NB4 (cell line): ENCODE results near the gene PPM1F.

Experiments used
- DNase-seq: peaks from one replicate; pipeline ENCODE4 v3.0.0; 2010; ENCODE audit warnings: low read depth
- H3K4me3 ChIP-seq: one replicate; pipeline ENCODE4 v1.5.1; 2011; ENCODE audit warnings: mild to moderate bottlenecking, low read depth, low read length, moderate library complexity
- MYC ChIP-seq: IDR thresholded peaks from 2 replicates; pipeline ENCODE4 v1.6.1; 2011; ENCODE audit warnings: low read depth, low read length
- POLR2A ChIP-seq: IDR thresholded peaks from 2 replicates; pipeline ENCODE4 v1.6.1; 2011; ENCODE audit warnings: mild to moderate bottlenecking; ENCODE audit not compliant: insufficient read length; ENCODE audit errors: extremely low read depth
- TF ChIP-seq, protein P1 (sequence below): IDR thresholded peaks from 2 replicates; pipeline ENCODE4 v1.6.1; 2011; ENCODE audit warnings: low read depth, low read length
- TF ChIP-seq, protein P2 (sequence below): IDR thresholded peaks from one replicate; pipeline ENCODE4 v1.5.1; 2012; ENCODE audit warnings: low read depth, low read length

The PPM1F gene

DNA sequence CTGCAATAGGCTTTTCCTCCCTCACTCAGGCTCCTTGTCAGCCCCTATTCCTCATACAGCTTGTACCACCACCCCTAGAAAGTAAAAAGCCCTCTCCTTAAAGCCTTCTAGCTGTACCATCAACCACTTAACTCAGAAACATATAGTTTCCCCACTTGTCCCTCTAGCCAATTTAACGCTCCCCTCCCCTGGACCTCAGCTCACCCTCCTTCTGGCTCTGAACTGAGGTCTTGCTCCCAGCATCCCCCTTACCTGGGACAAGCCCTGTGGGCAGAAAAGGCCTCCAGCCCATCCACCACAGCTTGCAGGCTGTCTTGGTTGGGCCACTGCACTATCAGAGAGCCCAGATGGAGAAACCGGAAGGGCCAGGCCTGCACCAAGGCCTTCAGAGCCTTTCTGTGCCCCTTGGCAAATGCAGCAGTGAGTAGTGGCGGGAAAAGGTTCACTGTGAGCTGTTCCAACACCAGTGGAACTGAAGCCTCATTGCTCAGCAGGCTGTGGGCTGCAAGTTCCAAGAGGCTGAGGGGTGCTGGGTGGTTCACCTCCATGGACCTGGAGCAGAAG lies 42.3 kb upstream of the PPM1F start:
- no peak for DNase-seq

DNA sequence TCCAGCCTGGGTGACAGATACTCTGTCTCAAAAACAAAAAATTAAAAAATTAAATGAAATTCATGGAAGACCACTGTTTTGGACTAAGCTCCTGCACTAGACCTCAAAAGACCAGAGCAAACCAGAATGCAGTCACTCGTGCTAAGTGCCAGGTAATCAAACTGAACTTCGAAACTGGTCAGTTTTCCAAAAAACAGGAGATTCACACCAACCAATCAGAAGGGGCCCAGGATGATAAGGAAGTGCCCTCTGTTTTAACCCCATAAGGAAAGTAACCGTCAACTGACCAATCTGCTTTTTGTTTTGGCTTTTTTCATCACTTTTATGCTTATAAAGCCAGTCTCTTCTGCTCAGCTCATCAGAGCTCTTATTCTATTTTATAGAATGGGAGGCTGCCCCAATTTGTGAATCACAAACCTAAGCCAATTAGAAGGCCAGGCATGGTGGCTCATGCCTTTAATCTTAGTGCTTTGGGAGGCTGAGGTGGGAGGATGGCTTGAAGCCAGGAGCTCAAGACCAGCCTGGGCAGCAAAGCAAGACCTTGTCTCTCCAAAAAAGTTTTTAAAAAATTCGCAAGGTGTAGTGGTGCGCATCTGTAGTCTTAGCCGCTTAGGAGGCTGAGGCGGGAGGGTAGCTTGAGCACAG lies 40.1 kb upstream of the PPM1F start:
- no peak overlapping the region for H3K4me3 ChIP-seq
- TF ChIP-seq, protein P1, sequence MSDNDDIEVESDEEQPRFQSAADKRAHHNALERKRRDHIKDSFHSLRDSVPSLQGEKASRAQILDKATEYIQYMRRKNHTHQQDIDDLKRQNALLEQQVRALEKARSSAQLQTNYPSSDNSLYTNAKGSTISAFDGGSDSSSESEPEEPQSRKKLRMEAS: no peak
- no peak for TF ChIP-seq POLR2A
- TF ChIP-seq MYC: no peak
- TF ChIP-seq, protein P2, sequence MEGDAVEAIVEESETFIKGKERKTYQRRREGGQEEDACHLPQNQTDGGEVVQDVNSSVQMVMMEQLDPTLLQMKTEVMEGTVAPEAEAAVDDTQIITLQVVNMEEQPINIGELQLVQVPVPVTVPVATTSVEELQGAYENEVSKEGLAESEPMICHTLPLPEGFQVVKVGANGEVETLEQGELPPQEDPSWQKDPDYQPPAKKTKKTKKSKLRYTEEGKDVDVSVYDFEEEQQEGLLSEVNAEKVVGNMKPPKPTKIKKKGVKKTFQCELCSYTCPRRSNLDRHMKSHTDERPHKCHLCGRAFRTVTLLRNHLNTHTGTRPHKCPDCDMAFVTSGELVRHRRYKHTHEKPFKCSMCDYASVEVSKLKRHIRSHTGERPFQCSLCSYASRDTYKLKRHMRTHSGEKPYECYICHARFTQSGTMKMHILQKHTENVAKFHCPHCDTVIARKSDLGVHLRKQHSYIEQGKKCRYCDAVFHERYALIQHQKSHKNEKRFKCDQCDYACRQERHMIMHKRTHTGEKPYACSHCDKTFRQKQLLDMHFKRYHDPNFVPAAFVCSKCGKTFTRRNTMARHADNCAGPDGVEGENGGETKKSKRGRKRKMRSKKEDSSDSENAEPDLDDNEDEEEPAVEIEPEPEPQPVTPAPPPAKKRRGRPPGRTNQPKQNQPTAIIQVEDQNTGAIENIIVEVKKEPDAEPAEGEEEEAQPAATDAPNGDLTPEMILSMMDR: no peak
- DNase-seq: no peak

More for the DNA sequence above, 42.3 kb upstream of the PPM1F start:
- H3K4me3 ChIP-seq: no peak overlapping the region
- TF ChIP-seq MYC (no peak), POLR2A (no peak)
- TF ChIP-seq, protein P2: no peak
- TF ChIP-seq, protein P1: no peak

DNA sequence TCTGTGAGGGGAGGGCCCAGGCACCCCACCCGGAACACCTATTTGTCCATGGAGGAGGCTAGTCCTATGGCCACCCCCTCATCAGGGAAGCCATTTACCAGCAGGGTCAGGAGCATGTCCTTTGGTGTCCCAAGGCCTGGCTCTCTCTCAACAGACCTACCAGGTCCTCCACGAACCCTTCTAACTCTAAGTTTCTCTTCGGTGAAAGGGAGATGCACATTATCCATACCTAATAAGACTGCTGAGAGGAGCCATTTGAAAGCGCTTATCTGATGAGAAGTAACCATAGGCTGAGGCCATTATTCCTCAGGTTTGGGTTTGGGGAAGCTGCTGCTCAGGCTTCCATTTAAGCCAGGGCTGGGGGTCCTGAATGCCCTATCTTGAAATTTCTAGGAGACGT lies 39.1 kb upstream of the PPM1F start:
- no peak for DNase-seq
- TF ChIP-seq, protein P2: no peak
- TF ChIP-seq, protein P1: no peak
- no peak for TF ChIP-seq MYC
- no peak for TF ChIP-seq POLR2A

DNA sequence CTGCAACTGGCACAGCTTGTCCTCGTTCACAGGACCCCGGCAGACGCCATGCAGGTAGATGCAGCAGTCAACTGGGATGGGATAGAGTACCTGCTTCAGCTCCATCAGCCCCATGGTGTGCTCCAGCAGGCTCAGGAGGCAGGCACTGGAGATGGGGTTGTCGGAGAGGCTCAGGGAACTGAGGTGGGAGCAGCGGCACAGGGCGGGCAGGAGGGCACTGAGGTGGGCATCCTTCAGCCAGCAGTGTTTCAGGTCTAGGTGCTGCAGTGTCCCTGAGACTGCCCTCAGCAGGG lies 38.6 kb upstream of the PPM1F start:
- DNase-seq: no peak
- no peak overlapping the region for H3K4me3 ChIP-seq
- no peak for TF ChIP-seq MYC
- TF ChIP-seq, protein P1: no peak
- TF ChIP-seq POLR2A: no peak
- TF ChIP-seq, protein P2: no peak

More for the DNA sequence above, 39.1 kb upstream of the PPM1F start:
- H3K4me3 ChIP-seq: no peak overlapping the region

DNA sequence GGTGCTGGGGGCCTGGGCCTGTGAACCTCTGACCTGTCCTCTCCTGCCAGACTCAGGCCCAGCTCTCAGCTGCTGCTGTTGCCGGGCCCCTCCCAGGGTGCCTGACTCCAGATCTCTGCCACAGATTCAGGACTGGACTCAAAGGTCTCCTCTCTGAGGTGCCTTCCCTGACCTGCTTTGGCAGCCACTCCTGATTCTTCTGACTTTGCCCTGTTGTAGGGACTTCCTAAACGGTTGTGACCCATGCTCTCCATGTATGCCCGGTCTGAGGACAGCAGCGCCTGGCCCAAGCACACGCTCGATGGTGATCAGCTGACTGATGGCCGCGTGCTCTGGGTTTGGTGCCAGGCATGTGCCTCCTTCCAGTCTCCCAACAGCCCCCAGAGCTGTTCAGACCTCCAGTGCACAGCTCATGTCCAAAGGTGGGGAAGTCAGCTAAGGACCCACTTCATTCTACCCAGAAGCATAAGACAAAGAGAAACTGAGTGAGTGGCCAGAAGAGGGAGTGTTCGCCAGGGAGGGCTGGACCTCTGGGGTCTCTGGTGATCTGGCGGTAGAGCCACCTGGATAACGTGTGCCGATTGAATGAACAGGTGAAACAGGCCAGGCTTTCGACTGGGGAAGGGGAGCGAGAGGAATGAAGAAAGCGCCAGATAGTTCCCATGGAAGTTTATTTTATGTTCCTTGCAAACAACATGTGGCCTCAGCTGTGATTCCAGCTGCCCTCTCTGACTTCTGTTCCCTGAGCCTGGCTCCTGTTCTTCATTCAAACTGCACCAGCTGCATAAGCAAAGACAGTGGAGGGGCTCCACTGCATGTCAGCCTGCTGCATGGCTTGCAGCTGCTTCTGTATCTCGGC lies 38.0 kb upstream of the PPM1F start:
- no peak overlapping the region for H3K4me3 ChIP-seq
- TF ChIP-seq POLR2A (no peak), MYC (no peak)
- TF ChIP-seq, protein P2: no peak
- TF ChIP-seq, protein P1: no peak
- no peak for DNase-seq
